Natural killer cell (primary cell): ENCODE measurements around the gene RAB6B. TPM values are rescaled to one million over a fixed set of nuclear protein-coding genes. Genes with fewer than 3 reads are reported as not detected.

Experiments used
- ATAC-seq, 3 donors: fragments of 150-1000 bp in 2 of 3; fragments of 200-7000 bp in 1 of 3; cut with Tn5 transposase; 1 replicate in 1 of 3; 2 replicates in 2 of 3; pipeline ENCODE4 v1.10.0; 2021; ENCODE audit warnings: mild to moderate bottlenecking in 2 of 3, moderate library complexity in 2 of 3
- DNase-seq, 2 donors: peaks; one replicate each; pipeline versions ENCODE4 v3.0.0 to v3.0.0-alpha.2; 2013 to 2021; ENCODE audit warnings: mixed read lengths in 1 of 2
- H3K27ac ChIP-seq: one replicate; pipeline ENCODE4 v1.5.1; 2013; ENCODE audit warnings: mild to moderate bottlenecking, low read length
- H3K27me3 ChIP-seq: one replicate; pipeline ENCODE4 v1.6.1; 2013; ENCODE audit warnings: low read length; ENCODE audit not compliant: control insufficient read depth, insufficient read depth
- H3K36me3 ChIP-seq: one replicate; pipeline ENCODE4 v1.6.1; 2013; ENCODE audit warnings: low read length; ENCODE audit not compliant: control insufficient read depth, insufficient read depth
- H3K4me1 ChIP-seq: one replicate; pipeline ENCODE4 v1.6.1; 2013; ENCODE audit warnings: low read length; ENCODE audit not compliant: control insufficient read depth, insufficient read depth
- H3K4me3 ChIP-seq: one replicate; pipeline ENCODE4 v1.5.1; 2013; ENCODE audit warnings: low read length
- H3K9me3 ChIP-seq: one replicate; pipeline ENCODE4 v1.6.1; 2013; ENCODE audit warnings: low read length; ENCODE audit not compliant: control insufficient read depth, insufficient read depth
- H3K27ac Mint-ChIP-seq, 2 donors: one replicate each; pipeline ENCODE4 v1.8.0; 2022; ENCODE audit warnings: mild to moderate bottlenecking in 2 of 2, mixed read lengths in 2 of 2, moderate library complexity in 1 of 2
- H3K27me3 Mint-ChIP-seq, 2 donors: one replicate each; pipeline ENCODE4 v1.8.0; 2022; ENCODE audit warnings: low read depth in 2 of 2, mixed read lengths in 2 of 2
- H3K36me3 Mint-ChIP-seq: one replicate; pipeline ENCODE4 v1.8.0; 2022; ENCODE audit warnings: mixed read lengths
- H3K4me1 Mint-ChIP-seq, 2 donors: one replicate each; pipeline ENCODE4 v1.8.0; 2022; ENCODE audit warnings: mixed read lengths in 2 of 2
- H3K4me3 Mint-ChIP-seq: one replicate; pipeline ENCODE4 v1.8.0; 2022; ENCODE audit warnings: mild to moderate bottlenecking, moderate library complexity, mixed read lengths
- H3K9me3 Mint-ChIP-seq, 2 donors: one replicate each; pipeline ENCODE4 v1.8.0; 2022; ENCODE audit warnings: mixed read lengths in 2 of 2
- WGBS: methylation state at CpG from one replicate; pipeline ENCODE4 v1.1.7; 2013; ENCODE audit warnings: missing lambda C conversion rate; ENCODE audit not compliant: insufficient coverage; 5-methylcytosine and 5-hydroxymethylcytosine counted together
- intact Hi-C: fragments of 100-400 bp; cut with micrococcal nuclease; formaldehyde crosslinking; loops from one replicate; pipeline ENCODE4 v1.14.2; 2022
- total RNA-seq, 4 donors: library from RNA; stranded (reverse); fragments of 120-200 nt in 1 of 4; gene quantifications; one replicate each; pipeline versions ENCODE4 v1.2.3 to v1.2.4, GENCODE V29; 2013 to 2022
- TF ChIP-seq, protein P1 (sequence below): fragments of 200-600 bp; IDR thresholded peaks from one replicate; pipeline ENCODE4 v1.8.0; 2022; ENCODE audit warnings: antibody characterized with exemption

Gene RAB6B
- total RNA-seq, 3 donors from 2014 or later (not counting 1 experiment from before 2014, with no cell fraction given), result 1.4 to 2.7 (median 1.6) TPM

DNA sequence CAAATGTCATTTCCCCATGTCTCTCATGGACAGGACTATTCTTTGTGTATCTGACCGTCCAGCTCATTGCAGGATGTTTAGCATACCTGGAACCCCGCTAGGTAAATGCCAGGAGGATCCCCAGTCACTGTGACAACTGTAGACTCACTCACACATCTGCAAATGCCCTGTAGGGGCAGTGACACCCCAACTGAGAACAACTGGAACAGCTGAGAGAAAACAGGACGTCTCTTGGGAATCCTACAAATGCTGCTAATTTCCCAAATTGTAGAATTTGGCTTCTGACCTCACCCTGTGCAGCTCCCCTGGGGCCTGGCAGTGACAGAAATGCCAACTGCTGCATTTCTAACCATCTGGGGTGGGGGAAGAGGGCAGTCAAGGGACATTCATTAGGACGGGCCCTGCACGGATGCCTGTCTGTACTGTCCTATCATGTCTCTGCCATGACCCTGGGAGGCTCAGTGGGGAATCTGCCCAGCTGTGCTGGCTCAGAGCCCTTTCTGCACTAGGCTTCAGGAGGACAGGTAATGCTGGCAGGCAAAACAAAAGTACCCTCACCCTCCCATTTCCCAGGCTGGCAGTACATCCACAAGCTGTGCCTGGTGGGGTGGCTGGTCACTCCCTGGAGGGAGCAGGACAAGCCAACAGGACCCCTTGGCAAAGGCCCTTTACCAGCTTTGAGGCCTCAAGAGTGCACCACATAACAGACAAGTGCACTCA lies 30.4 kb downstream of the RAB6B start:
- Histone ChIP-seq H3K4me1 (no peaks in the 10 kb centered on the region), H3K36me3 (no peaks in the 10 kb centered on the region), H3K4me3 (no peak overlapping the region), H3K9me3 (no peaks in the 10 kb centered on the region), H3K27ac (no peak overlapping the region), H3K27me3 (no peaks in the 10 kb centered on the region)
- no peak overlapping the region for H3K4me3 Mint-ChIP-seq
- no peak overlapping the region for H3K27ac Mint-ChIP-seq
- no peaks in the 10 kb centered on the region for H3K36me3 Mint-ChIP-seq
- H3K4me1 Mint-ChIP-seq, result no peaks in the 10 kb centered on the region
- WGBS, result 84% methylated on average over 5 of the region's 5 CpGs
- H3K9me3 Mint-ChIP-seq, result no peaks in the 10 kb centered on the region
- peaks cover 0 to 3% of the 10 kb centered on the region in 2 donors for H3K27me3 Mint-ChIP-seq
- DNase-seq (no peak), ATAC-seq (no peak)
- TF ChIP-seq, protein P1, sequence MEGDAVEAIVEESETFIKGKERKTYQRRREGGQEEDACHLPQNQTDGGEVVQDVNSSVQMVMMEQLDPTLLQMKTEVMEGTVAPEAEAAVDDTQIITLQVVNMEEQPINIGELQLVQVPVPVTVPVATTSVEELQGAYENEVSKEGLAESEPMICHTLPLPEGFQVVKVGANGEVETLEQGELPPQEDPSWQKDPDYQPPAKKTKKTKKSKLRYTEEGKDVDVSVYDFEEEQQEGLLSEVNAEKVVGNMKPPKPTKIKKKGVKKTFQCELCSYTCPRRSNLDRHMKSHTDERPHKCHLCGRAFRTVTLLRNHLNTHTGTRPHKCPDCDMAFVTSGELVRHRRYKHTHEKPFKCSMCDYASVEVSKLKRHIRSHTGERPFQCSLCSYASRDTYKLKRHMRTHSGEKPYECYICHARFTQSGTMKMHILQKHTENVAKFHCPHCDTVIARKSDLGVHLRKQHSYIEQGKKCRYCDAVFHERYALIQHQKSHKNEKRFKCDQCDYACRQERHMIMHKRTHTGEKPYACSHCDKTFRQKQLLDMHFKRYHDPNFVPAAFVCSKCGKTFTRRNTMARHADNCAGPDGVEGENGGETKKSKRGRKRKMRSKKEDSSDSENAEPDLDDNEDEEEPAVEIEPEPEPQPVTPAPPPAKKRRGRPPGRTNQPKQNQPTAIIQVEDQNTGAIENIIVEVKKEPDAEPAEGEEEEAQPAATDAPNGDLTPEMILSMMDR, result no peak
- intact Hi-C loops, result no loop called here

GRCh38 chr3:133864616-133865015 lies 31.1 kb downstream of the RAB6B start:
- Mint-ChIP-seq H3K36me3 (no peaks in the 10 kb centered on the region), H3K27ac (no peak overlapping the region), H3K9me3 (no peaks in the 10 kb centered on the region), H3K4me3 (no peak overlapping the region), H3K27me3 (peaks cover 0 to 3% of the 10 kb centered on the region in 2 donors), H3K4me1 (no peaks in the 10 kb centered on the region)
- DNase-seq (no peak), ATAC-seq (no peak)
- Histone ChIP-seq H3K4me3 (no peak overlapping the region), H3K4me1 (no peaks in the 10 kb centered on the region), H3K27me3 (no peaks in the 10 kb centered on the region), H3K9me3 (no peaks in the 10 kb centered on the region), H3K27ac (no peak overlapping the region), H3K36me3 (no peaks in the 10 kb centered on the region)
- WGBS, result 88% methylated on average over 7 of the region's 7 CpGs
- TF ChIP-seq, protein P1, result no peak
- intact Hi-C loops, result no loop called here

DNA sequence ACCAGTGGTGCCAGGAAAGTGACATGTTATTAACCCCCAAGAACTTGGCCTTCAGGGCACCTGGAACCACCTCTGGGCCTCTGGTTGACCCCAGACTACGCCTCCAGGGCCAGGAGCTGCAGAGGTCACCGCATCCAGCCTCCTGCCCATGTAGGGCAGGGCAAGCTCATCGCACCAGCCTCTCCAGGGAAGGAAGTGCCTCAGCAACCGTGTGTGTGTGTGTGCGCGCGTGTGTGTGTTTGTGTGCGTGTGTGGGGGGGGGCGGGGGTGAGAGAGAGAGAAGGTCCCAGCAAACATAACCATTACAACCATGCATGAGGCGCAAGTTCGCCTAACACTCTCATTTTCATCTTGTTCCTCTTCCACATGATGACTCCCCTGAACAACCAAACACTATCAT lies 31.8 kb downstream of the RAB6B start:
- Mint-ChIP-seq H3K4me1 (no peaks in the 10 kb centered on the region), H3K9me3 (no peaks in the 10 kb centered on the region), H3K27ac (no peak overlapping the region), H3K36me3 (no peaks in the 10 kb centered on the region), H3K4me3 (no peak overlapping the region), H3K27me3 (peaks cover 0 to 3% of the 10 kb centered on the region in 2 donors)
- TF ChIP-seq, protein P1, result no peak
- Histone ChIP-seq H3K27ac (no peak overlapping the region), H3K4me1 (no peaks in the 10 kb centered on the region), H3K36me3 (no peaks in the 10 kb centered on the region), H3K9me3 (no peaks in the 10 kb centered on the region), H3K4me3 (no peak overlapping the region), H3K27me3 (no peaks in the 10 kb centered on the region)
- 65% methylated on average over 6 of the region's 11 CpGs for WGBS
- intact Hi-C loops, result no loop called here
- ATAC-seq (no peak), DNase-seq (no peak)

GRCh38 chr3:133862161-133862560 lies 33.5 kb downstream of the RAB6B start:
- no peaks in the 10 kb centered on the region for H3K36me3 Mint-ChIP-seq
- TF ChIP-seq, protein P1, result no peak
- Histone ChIP-seq H3K27me3 (no peaks in the 10 kb centered on the region), H3K27ac (no peak overlapping the region), H3K36me3 (no peaks in the 10 kb centered on the region), H3K9me3 (no peaks in the 10 kb centered on the region), H3K4me3 (no peak overlapping the region), H3K4me1 (no peaks in the 10 kb centered on the region)
- no peak overlapping the region for H3K27ac Mint-ChIP-seq
- DNase-seq (no peak), ATAC-seq (no peak)
- intact Hi-C loops, result no loop called here
- peaks cover 0 to 9% of the 10 kb centered on the region in 2 donors for H3K4me1 Mint-ChIP-seq
- H3K9me3 Mint-ChIP-seq, result no peaks in the 10 kb centered on the region
- H3K27me3 Mint-ChIP-seq, result no peaks in the 10 kb centered on the region
- WGBS, result 89% methylated on average over 4 of the region's 4 CpGs
- no peak overlapping the region for H3K4me3 Mint-ChIP-seq
